Adipocyte (in vitro differentiated cells): ENCODE measurements around the gene TMED4.
A peak's percentile ranks its signal among the peaks of the same experiment; 100 is the strongest.

ENCODE experiments used
- DNase-seq: peaks from one replicate; pipeline ENCODE4 v3.0.0-alpha.2; 2015; ENCODE audit warnings: low read depth
- H3K27me3 ChIP-seq: replicated peaks from 2 replicates; pipeline ENCODE4 v1.7.0; 2013; ENCODE audit warnings: mild to moderate bottlenecking, low read length, moderate library complexity; ENCODE audit not compliant: control insufficient read depth, insufficient read depth
- H3K36me3 ChIP-seq: 2 replicates; pipeline ENCODE4 v1.7.0; 2013; ENCODE audit warnings: low read length, mild to moderate bottlenecking, moderate library complexity; ENCODE audit not compliant: control insufficient read depth, insufficient read depth, severe bottlenecking
- H3K4me1 ChIP-seq: 2 replicates; pipeline ENCODE4 v1.7.0; 2013; ENCODE audit warnings: mild to moderate bottlenecking, low read length, moderate library complexity; ENCODE audit not compliant: control insufficient read depth, insufficient read depth
- H3K4me3 ChIP-seq: 2 replicates; pipeline ENCODE4 v1.7.0; 2013; ENCODE audit warnings: mild to moderate bottlenecking, low read length, moderate library complexity
- H3K9ac ChIP-seq: 2 replicates; pipeline ENCODE4 v1.7.0; 2013; ENCODE audit warnings: mild to moderate bottlenecking, low read length, moderate library complexity
- H3K9me3 ChIP-seq: 2 replicates; pipeline ENCODE4 v1.7.0; 2013; ENCODE audit warnings: mild to moderate bottlenecking, low read length, moderate library complexity; ENCODE audit not compliant: control insufficient read depth

TMED4 gene

GRCh38 chr7:44537442-44537841, 44.6 kb downstream of the TMED4 start:
- Histone ChIP-seq H3K9ac (no peak overlapping the region), H3K27me3 (peaks cover 2% of the 10 kb centered on the region), H3K4me3 (no peak overlapping the region), H3K4me1 (no peaks in the 10 kb centered on the region), H3K36me3 (no peaks in the 10 kb centered on the region), H3K9me3 (no peaks in the 10 kb centered on the region)
- no peak for DNase-seq

GRCh38 chr7:44536090-44536489, 45.9 kb downstream of the TMED4 start:
- no peak overlapping the region for H3K9ac ChIP-seq
- no peak overlapping the region for H3K4me3 ChIP-seq
- H3K36me3 ChIP-seq = no peaks in the 10 kb centered on the region
- DNase-seq = no peak
- H3K27me3 ChIP-seq = peaks cover 2% of the 10 kb centered on the region
- H3K4me1 ChIP-seq = no peaks in the 10 kb centered on the region
- no peaks in the 10 kb centered on the region for H3K9me3 ChIP-seq

GRCh38 chr7:44535348-44536064, 46.5 kb downstream of the TMED4 start:
- no peak for DNase-seq

DNA sequence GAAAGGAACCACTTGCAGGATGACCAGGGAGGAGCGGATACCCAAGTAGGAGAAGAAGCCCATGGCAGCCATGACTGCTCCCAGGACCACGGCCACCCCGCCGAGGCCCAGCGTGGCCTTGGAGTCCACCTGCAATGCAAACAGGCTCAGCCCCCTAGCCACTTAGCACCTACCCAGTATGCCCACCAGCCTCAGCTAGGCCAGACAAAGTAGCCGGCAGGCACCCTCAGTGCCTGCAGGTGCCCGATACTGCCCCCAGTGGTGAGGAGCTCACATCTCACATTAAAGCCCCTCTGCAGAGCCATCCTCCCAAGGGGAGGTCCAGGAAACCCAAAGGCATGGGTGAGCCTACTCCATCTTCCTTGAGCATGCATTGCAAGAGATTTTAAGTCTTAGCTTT, 47.5 kb downstream of the TMED4 start:
- Histone ChIP-seq H3K4me3 (no peak overlapping the region), H3K27me3 (peaks cover 2% of the 10 kb centered on the region), H3K36me3 (no peaks in the 10 kb centered on the region), H3K9me3 (no peaks in the 10 kb centered on the region), H3K9ac (no peak overlapping the region), H3K4me1 (no peaks in the 10 kb centered on the region)
- DNase-seq = peak; percentile 32

More at GRCh38 chr7:44535348-44536064, 46.5 kb downstream of the TMED4 start:
- Histone ChIP-seq H3K4me3 (no peak overlapping the region), H3K27me3 (peaks cover 2% of the 10 kb centered on the region), H3K9me3 (no peaks in the 10 kb centered on the region), H3K4me1 (no peaks in the 10 kb centered on the region), H3K36me3 (no peaks in the 10 kb centered on the region), H3K9ac (no peak overlapping the region)

- peak; percentile 35 for DNase-seq
- no peak overlapping the region for H3K9ac ChIP-seq
- no peaks in the 10 kb centered on the region for H3K4me1 ChIP-seq
- H3K9me3 ChIP-seq = no peaks in the 10 kb centered on the region
- H3K36me3 ChIP-seq = no peaks in the 10 kb centered on the region
- no peak overlapping the region for H3K4me3 ChIP-seq
- peaks cover 2% of the 10 kb centered on the region for H3K27me3 ChIP-seq
These were observed 47.9 kb downstream of the TMED4 start for GRCh38 chr7:44534087-44534486.

DNA sequence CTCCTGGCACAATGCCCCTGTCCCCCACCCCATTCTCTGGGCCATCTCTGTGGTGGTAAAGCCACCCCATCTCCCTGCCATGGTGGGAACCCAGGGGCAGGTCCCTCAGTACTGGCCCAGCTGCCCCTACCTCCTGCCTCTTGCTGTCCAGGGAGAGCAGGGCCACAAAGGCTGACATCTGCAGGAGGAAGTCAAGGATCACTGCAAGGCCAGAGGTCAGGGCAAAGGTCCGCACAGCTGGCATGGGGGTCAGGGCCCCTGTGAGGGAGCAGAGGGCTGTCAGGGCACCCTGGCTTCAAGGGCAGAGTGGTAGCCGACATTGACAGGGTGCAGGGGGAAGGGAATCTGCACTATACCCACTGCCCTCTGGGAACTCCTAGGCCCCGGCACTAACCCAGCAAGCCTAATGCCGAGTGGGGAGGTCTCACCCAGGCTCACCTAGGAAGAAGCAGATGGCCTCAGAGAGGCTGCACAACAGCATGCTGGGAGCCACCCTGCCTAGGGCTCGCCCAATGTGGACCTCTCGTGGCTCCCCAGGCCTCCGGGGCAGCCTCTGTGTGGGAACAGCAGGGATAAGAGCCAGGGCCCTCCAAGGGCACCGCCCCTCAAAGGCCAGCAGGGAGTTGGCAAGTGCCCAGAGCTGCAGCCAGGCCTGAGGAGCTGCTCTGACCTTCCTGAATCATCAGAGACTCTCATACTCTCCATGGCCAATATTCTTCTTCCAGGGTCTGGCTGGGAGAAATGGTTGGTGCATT, 48.6 kb downstream of the TMED4 start:
- H3K4me3 ChIP-seq = no peak overlapping the region
- peak; percentile 5 for DNase-seq
- H3K4me1 ChIP-seq = no peaks in the 10 kb centered on the region
- H3K9me3 ChIP-seq = no peaks in the 10 kb centered on the region
- H3K27me3 ChIP-seq = peaks cover 2% of the 10 kb centered on the region
- H3K36me3 ChIP-seq = no peaks in the 10 kb centered on the region
- no peak overlapping the region for H3K9ac ChIP-seq

DNA sequence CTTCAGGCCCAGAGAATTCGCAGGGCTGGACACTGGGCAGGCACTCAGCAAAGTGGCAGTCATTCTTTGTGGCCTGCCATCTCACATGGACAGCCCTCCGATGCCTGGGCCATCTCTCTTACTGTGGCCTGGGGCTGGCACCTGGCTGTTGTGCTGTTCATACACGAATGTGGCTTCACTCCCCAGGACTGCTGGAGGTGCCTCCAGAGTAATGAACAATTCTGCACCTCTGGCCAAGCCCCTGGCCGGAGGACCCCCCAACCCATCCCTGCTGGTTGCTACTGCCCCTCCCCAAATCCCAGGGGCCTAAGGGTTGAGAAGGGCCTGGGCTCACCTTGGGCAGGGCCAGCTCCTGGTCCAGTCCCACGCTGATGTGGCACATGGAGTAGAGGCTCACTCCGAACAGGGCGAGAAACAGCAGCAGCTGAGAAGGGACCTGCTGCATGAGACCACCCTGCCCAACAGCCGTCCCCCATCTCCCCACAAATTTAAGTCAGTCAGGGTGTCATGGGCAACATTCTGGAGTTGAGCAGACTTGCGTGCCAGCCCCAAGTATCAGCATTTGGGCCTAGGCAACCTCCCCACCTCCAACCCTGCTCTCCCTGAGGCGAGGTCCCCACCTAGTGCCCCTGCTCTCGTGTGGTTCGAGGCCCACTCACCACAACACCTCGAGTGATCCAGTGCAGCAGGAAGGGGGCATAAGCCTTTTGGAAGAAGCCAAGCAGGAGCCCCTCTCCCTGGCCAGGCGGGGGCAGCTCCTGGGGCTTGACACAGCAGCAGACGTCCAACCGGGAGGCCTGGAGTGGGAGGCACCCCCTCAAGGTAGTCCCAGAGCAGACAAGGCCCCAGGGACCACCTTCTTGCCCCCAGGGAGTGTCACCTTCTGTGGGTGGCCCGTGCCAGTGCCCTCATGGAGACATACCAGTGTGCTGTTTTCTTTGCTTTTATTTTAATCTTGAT, 50.3 kb downstream of the TMED4 start:
- no peak overlapping the region for H3K4me3 ChIP-seq
- no peaks in the 10 kb centered on the region for H3K4me1 ChIP-seq
- no peak overlapping the region for H3K9ac ChIP-seq
- DNase-seq = no peak
- no peaks in the 10 kb centered on the region for H3K36me3 ChIP-seq
- no peaks in the 10 kb centered on the region for H3K27me3 ChIP-seq
- peaks cover 6% of the 10 kb centered on the region for H3K9me3 ChIP-seq

DNA sequence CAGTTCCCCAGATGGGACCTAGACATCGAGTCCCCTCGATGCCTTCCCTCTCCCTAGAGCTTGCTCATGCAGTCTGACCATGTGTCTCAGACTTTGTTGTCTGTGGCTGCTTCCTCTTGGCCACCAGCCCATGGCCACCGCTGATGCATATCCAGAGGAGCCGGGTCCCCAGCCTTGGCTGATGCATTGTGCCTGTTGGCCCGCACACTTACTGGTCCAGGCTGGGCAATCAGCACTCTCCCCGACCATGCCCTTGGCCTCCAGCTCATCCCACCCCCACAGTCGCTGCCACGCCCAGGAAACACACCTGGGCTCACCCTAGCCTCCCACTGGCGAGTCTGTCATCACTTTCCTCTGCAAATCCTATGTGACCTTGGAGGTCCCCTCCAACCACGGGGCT, 51.0 kb downstream of the TMED4 start:
- peaks cover 9% of the 10 kb centered on the region for H3K9me3 ChIP-seq
- no peaks in the 10 kb centered on the region for H3K4me1 ChIP-seq
- H3K9ac ChIP-seq = no peak overlapping the region
- no peaks in the 10 kb centered on the region for H3K36me3 ChIP-seq
- DNase-seq = no peak
- no peaks in the 10 kb centered on the region for H3K27me3 ChIP-seq
- H3K4me3 ChIP-seq = no peak overlapping the region
